GM06990 (cell line): ENCODE data around the gene N4BP2.
"Not testable (repeated sequence)": the region's sequence is repeated elsewhere in the genome, so short reads cannot be mapped to it uniquely, and the experiment has no call there.

Source experiments
- DNase-seq: peaks from one replicate; pipeline ENCODE4 v3.0.0-alpha.2; 2011; ENCODE audit not compliant: insufficient read length; ENCODE audit errors: extremely low read depth
- H3K27me3 ChIP-seq: replicated peaks from 2 replicates; pipeline ENCODE4 v1.6.0; 2011; ENCODE audit warnings: low read length; ENCODE audit not compliant: control insufficient read depth, insufficient read depth
- H3K36me3 ChIP-seq: 2 replicates; pipeline ENCODE4 v1.5.1; 2011; ENCODE audit warnings: low read length; ENCODE audit not compliant: control insufficient read depth, insufficient read depth
- H3K4me3 ChIP-seq: replicated peaks from 2 replicates; pipeline ENCODE4 v1.5.1; 2011; ENCODE audit warnings: low read depth, mild to moderate bottlenecking, control low read depth, low read length
- CTCF ChIP-seq: IDR thresholded peaks from 2 replicates; pipeline ENCODE4 v1.5.1; 2011; ENCODE audit warnings: low read length, control low read depth, mild to moderate bottlenecking, inconsistent platforms; ENCODE audit not compliant: insufficient read depth, poor library complexity, severe bottlenecking

The N4BP2 gene

GRCh38 chr4:40134206-40134917 is 77.7 kb downstream of the N4BP2 start:
- no peak for DNase-seq
- Histone ChIP-seq H3K36me3 (no peaks in the 10 kb centered on the region), H3K27me3 (no peaks in the 10 kb centered on the region), H3K4me3 (no peak overlapping the region)
- no peak for TF ChIP-seq CTCF

- DNase-seq, H3K36me3 ChIP-seq, H3K27me3 ChIP-seq, H3K4me3 ChIP-seq: not testable (repeated sequence)
These were observed 79.6 kb downstream of the N4BP2 start for GRCh38 chr4:40136202-40136601.

GRCh38 chr4:40140196-40140595 is 83.5 kb downstream of the N4BP2 start:
- H3K36me3 ChIP-seq, result no peaks in the 10 kb centered on the region; the same call in 1 of the 2 replicates

GRCh38 chr4:40140597-40140996 is 83.9 kb downstream of the N4BP2 start:
- not testable (repeated sequence) for DNase-seq, H3K36me3 ChIP-seq, H3K27me3 ChIP-seq, H3K4me3 ChIP-seq

More at GRCh38 chr4:40140196-40140595, 83.5 kb downstream of the N4BP2 start:
- no peak for TF ChIP-seq CTCF
- DNase-seq, result no peak
- no peak overlapping the region for H3K4me3 ChIP-seq
- no peaks in the 10 kb centered on the region for H3K27me3 ChIP-seq

GRCh38 chr4:40143926-40144508 is 87.4 kb downstream of the N4BP2 start:
- TF ChIP-seq CTCF, result no peak
- DNase-seq, result no peak
- no peak overlapping the region for H3K4me3 ChIP-seq
- H3K36me3 ChIP-seq, result no peaks in the 10 kb centered on the region; the same call in 1 of the 2 replicates
- H3K27me3 ChIP-seq, result no peaks in the 10 kb centered on the region

- TF ChIP-seq CTCF, result no peak
- H3K4me3 ChIP-seq, result no peak overlapping the region
- H3K36me3 ChIP-seq, result no peaks in the 10 kb centered on the region; the same call in 1 of the 2 replicates
- no peaks in the 10 kb centered on the region for H3K27me3 ChIP-seq
- DNase-seq, result no peak
These were observed 88.1 kb downstream of the N4BP2 start for GRCh38 chr4:40144716-40145115.

GRCh38 chr4:40147490-40147889 is 90.8 kb downstream of the N4BP2 start:
- H3K36me3 ChIP-seq, H3K4me3 ChIP-seq, DNase-seq, H3K27me3 ChIP-seq: not testable (repeated sequence)
